Neuronal stem cell (in vitro differentiated cells): Measurements from ENCODE around the gene CNNM4.

Source experiments
- DNase-seq: peaks from one replicate; pipeline ENCODE4 v3.0.0-alpha.2; 2013; ENCODE audit warnings: low spot score
- H2AFZ ChIP-seq: one replicate; pipeline ENCODE4 v1.6.1; 2013; ENCODE audit warnings: mild to moderate bottlenecking, low read length, inconsistent platforms
- H2AK5ac ChIP-seq: 2 replicates; pipeline ENCODE4 v1.6.1; 2013; ENCODE audit warnings: low read depth, mild to moderate bottlenecking, inconsistent platforms, low read length, moderate library complexity, mixed read lengths
- H2BK120ac ChIP-seq: 2 replicates; pipeline ENCODE4 v1.6.1; 2013; ENCODE audit warnings: low read depth, mild to moderate bottlenecking, inconsistent platforms, low read length, moderate library complexity, mixed read lengths
- H2BK12ac ChIP-seq: one replicate; pipeline ENCODE4 v1.6.1; 2013; ENCODE audit warnings: low read length, inconsistent platforms
- H2BK15ac ChIP-seq: 2 replicates; pipeline ENCODE4 v1.6.1; 2013; ENCODE audit warnings: mild to moderate bottlenecking, low read length, inconsistent platforms, mixed read lengths
- H2BK5ac ChIP-seq: one replicate; pipeline ENCODE4 v1.6.1; 2013; ENCODE audit warnings: inconsistent platforms, mild to moderate bottlenecking, low read length, moderate library complexity
- H3K14ac ChIP-seq: one replicate; pipeline ENCODE4 v1.6.1; 2013; ENCODE audit warnings: low read length, inconsistent platforms
- H3K18ac ChIP-seq: 2 replicates; pipeline ENCODE4 v1.6.1; 2013; ENCODE audit warnings: low read length, inconsistent platforms
- H3K23ac ChIP-seq: 2 replicates; pipeline ENCODE4 v1.6.1; 2013; ENCODE audit warnings: low read depth, mild to moderate bottlenecking, mixed read lengths, low read length, inconsistent platforms; ENCODE audit not compliant: poor library complexity
- H3K27ac ChIP-seq: replicated peaks from 3 replicates; pipeline ENCODE4 v1.5.1; 2013; ENCODE audit warnings: low read length, inconsistent platforms
- H3K27me3 ChIP-seq, 3 experiments: 2 replicates each; pipeline ENCODE4 v1.6.1; 2013; ENCODE audit warnings: low read length in 3 of 3, mild to moderate bottlenecking in 2 of 3, inconsistent platforms in 1 of 3, low read depth in 1 of 3, mixed read lengths in 1 of 3, moderate library complexity in 1 of 3; ENCODE audit not compliant: control insufficient read depth in 3 of 3, insufficient read depth in 3 of 3
- H3K36me3 ChIP-seq, 2 donors: replicated peaks in 1 of 2; 2 replicates each; pipeline ENCODE4 v1.6.1; 2013; ENCODE audit warnings: low read length in 2 of 2; ENCODE audit not compliant: control insufficient read depth in 2 of 2, insufficient read depth in 2 of 2
- H3K4ac ChIP-seq: 2 replicates; pipeline ENCODE4 v1.6.1; 2013; ENCODE audit warnings: inconsistent platforms, mild to moderate bottlenecking, low read length, moderate library complexity
- H3K4me1 ChIP-seq, 2 donors: 1 replicate in 1 of 2; 2 replicates in 1 of 2; pipeline ENCODE4 v1.6.1; 2013; ENCODE audit warnings: low read length in 2 of 2, low read depth in 1 of 2; ENCODE audit not compliant: control insufficient read depth in 2 of 2, insufficient read depth in 1 of 2
- H3K4me2 ChIP-seq: one replicate; pipeline ENCODE4 v1.6.1; 2013; ENCODE audit warnings: mild to moderate bottlenecking, low read length, inconsistent platforms; ENCODE audit not compliant: insufficient read depth, poor library complexity, severe bottlenecking
- H3K4me3 ChIP-seq, 2 donors: 2 replicates each; pipeline ENCODE4 v1.5.1; 2013; ENCODE audit warnings: low read length in 2 of 2, mild to moderate bottlenecking in 2 of 2, inconsistent platforms in 1 of 2, moderate library complexity in 1 of 2
- H3K79me1 ChIP-seq: one replicate; pipeline ENCODE4 v1.6.1; 2013; ENCODE audit warnings: low read depth, mild to moderate bottlenecking, inconsistent platforms, low read length, moderate library complexity
- H3K9ac ChIP-seq: one replicate; pipeline ENCODE4 v1.6.1; 2013; ENCODE audit warnings: mild to moderate bottlenecking, low read depth, low read length, inconsistent platforms; ENCODE audit not compliant: poor library complexity
- H3K9me3 ChIP-seq, 2 donors: replicated peaks in 1 of 2; 2 replicates each; pipeline versions ENCODE3 to v1.6.1; 2013; ENCODE audit warnings: low read length in 2 of 2, mild to moderate bottlenecking in 2 of 2, inconsistent platforms in 1 of 2, low read depth in 1 of 2, mixed read lengths in 1 of 2, moderate library complexity in 1 of 2; ENCODE audit not compliant: control insufficient read depth in 2 of 2, insufficient read depth in 1 of 2
- H4K8ac ChIP-seq: one replicate; pipeline ENCODE4 v1.6.1; 2013; ENCODE audit warnings: low read depth, mild to moderate bottlenecking, inconsistent platforms, low read length, moderate library complexity
- H4K91ac ChIP-seq: one replicate; pipeline ENCODE4 v1.6.1; 2013; ENCODE audit warnings: low read length, low read depth, mild to moderate bottlenecking, inconsistent platforms; ENCODE audit not compliant: poor library complexity
- WGBS, 2 donors: extraction: QIAGEN DNeasy Blood & Tissue Kit; methylation state at CpG; one replicate each; pipeline ENCODE4 v1.1.7; 2013; ENCODE audit warnings: missing lambda C conversion rate in 2 of 2, mixed read lengths in 1 of 2; ENCODE audit not compliant: insufficient read length in 2 of 2, insufficient replicate concordance in 1 of 2; ENCODE audit errors: extremely low coverage in 2 of 2; 5-methylcytosine and 5-hydroxymethylcytosine counted together

CNNM4 gene

GRCh38 chr2:96843538-96844268, 83.0 kb downstream of the CNNM4 start, which contains the start of gene ANKRD23:
ANKRD23 (minus strand) TSS chr2:96844021; CDS start chr2:96843992, 29 bp downstream.
- no peak within 1 kb of the TSS for H3K14ac ChIP-seq
- peaks cover 15 to 38% of the 10 kb centered on the region in 2 donors for H3K36me3 ChIP-seq
- WGBS, 2 donors: no CpG with 5 or more reads among the region's 14 CpGs

GRCh38 chr2:96844405-96844808, 83.7 kb downstream of the CNNM4 start:
- no peak overlapping the region for H2AFZ ChIP-seq
- no peak overlapping the region for H2BK12ac ChIP-seq
- H3K27ac ChIP-seq: no peak overlapping the region
- H3K14ac ChIP-seq: no peak overlapping the region
- H3K36me3 ChIP-seq: peaks cover 16 to 37% of the 10 kb centered on the region in 2 donors
- H3K18ac ChIP-seq: no peak overlapping the region
- H3K27me3 ChIP-seq: no peaks in the 10 kb centered on the region
- H3K9ac ChIP-seq: no peak overlapping the region
- H3K9me3 ChIP-seq: no peaks in the 10 kb centered on the region
- no peak for DNase-seq
- H3K4me1 ChIP-seq: peaks cover 1 to 8% of the 10 kb centered on the region in 2 donors
- no CpG with 5 or more reads among the region's 17 CpGs for WGBS, 2 donors
- H2AK5ac ChIP-seq: no peak overlapping the region
- H3K79me1 ChIP-seq: peaks cover 2% of the 10 kb centered on the region
- H2BK5ac ChIP-seq: no peak overlapping the region
- no peak overlapping the region for H2BK120ac ChIP-seq
- no peak overlapping the region for H4K91ac ChIP-seq
- H3K4me3 ChIP-seq: no peak overlapping the region
- peak overlapping the region; percentile 29 for H3K23ac ChIP-seq
- H4K8ac ChIP-seq: no peak overlapping the region
- H3K4me2 ChIP-seq: no peak overlapping the region
- H3K4ac ChIP-seq: no peak overlapping the region
- H2BK15ac ChIP-seq: no peak overlapping the region

More at GRCh38 chr2:96843538-96844268, 83.0 kb downstream of the CNNM4 start, which contains the start of gene ANKRD23:
- Histone ChIP-seq H3K27me3 (no peaks in the 10 kb centered on the region), H3K4me2 (no peak within 1 kb of the TSS), H3K18ac (no peak within 1 kb of the TSS), H3K27ac (no peak within 1 kb of the TSS), H2BK15ac (no peak within 1 kb of the TSS), H2BK120ac (no peak within 1 kb of the TSS), H2BK5ac (no peak within 1 kb of the TSS), H3K4me3 (no peak within 1 kb of the TSS), H3K9me3 (no peaks in the 10 kb centered on the region), H2BK12ac (no peak within 1 kb of the TSS), H4K91ac (no peak within 1 kb of the TSS), H3K4me1 (peaks cover 0 to 6% of the 10 kb centered on the region in 2 donors), H3K4ac (no peak within 1 kb of the TSS), H2AK5ac (no peak within 1 kb of the TSS), H3K23ac (peak within 1 kb of the TSS; percentile 29), H4K8ac (no peak within 1 kb of the TSS), H2AFZ (no peak within 1 kb of the TSS), H3K9ac (no peak within 1 kb of the TSS), H3K79me1 (peaks cover 2% of the 10 kb centered on the region)
- DNase-seq: no peak

GRCh38 chr2:96846825-96847224, 86.1 kb downstream of the CNNM4 start:
- H3K4me1 ChIP-seq: peaks cover 1 to 8% of the 10 kb centered on the region in 2 donors
- no peak for DNase-seq
- H3K18ac ChIP-seq: no peak overlapping the region
- no peak overlapping the region for H3K4ac ChIP-seq
- H3K36me3 ChIP-seq: peaks cover 17 to 45% of the 10 kb centered on the region in 2 donors
- H3K9me3 ChIP-seq: no peaks in the 10 kb centered on the region
- H3K4me2 ChIP-seq: no peak overlapping the region
- H2BK15ac ChIP-seq: no peak overlapping the region
- no peak overlapping the region for H3K9ac ChIP-seq
- peaks cover 4% of the 10 kb centered on the region for H3K79me1 ChIP-seq
- no peak overlapping the region for H2BK12ac ChIP-seq
- no peak overlapping the region for H3K4me3 ChIP-seq
- no peak overlapping the region for H3K27ac ChIP-seq
- H3K23ac ChIP-seq: no peak overlapping the region
- H4K91ac ChIP-seq: no peak overlapping the region
- H2AFZ ChIP-seq: no peak overlapping the region
- H2AK5ac ChIP-seq: no peak overlapping the region
- H2BK5ac ChIP-seq: no peak overlapping the region
- H2BK120ac ChIP-seq: no peak overlapping the region
- no peaks in the 10 kb centered on the region for H3K27me3 ChIP-seq
- WGBS, 2 donors: no CpG with 5 or more reads among the region's 5 CpGs
- no peak overlapping the region for H3K14ac ChIP-seq
- no peak overlapping the region for H4K8ac ChIP-seq

DNA sequence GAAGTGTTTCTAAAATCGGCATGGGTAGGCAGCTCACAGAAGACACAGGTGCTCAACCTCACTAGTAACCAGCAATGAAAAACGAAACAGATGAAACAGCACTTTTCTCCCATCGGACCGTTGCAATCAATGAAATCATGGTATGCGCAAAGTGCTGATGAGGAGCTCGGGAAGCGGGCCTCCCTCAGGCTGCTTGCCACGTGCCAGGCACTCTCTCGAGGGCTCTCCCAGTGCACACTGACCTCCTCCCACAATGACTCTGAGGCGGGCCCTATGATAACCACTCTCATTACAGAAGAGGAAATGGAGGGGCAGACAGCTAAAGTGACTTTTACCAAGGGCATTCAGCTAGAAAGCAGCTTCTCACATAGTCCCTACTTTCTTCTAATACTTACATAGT, 86.9 kb downstream of the CNNM4 start:
- no peak overlapping the region for H2BK120ac ChIP-seq
- no CpG with 5 or more reads among the region's 10 CpGs for WGBS, 2 donors
- H2BK12ac ChIP-seq: no peak overlapping the region
- H3K27ac ChIP-seq: no peak overlapping the region
- H3K79me1 ChIP-seq: peaks cover 3% of the 10 kb centered on the region
- no peak overlapping the region for H4K8ac ChIP-seq
- no peaks in the 10 kb centered on the region for H3K9me3 ChIP-seq
- no peak overlapping the region for H2BK15ac ChIP-seq
- H2AFZ ChIP-seq: no peak overlapping the region
- no peak overlapping the region for H3K4me2 ChIP-seq
- peaks cover 1 to 8% of the 10 kb centered on the region in 2 donors for H3K4me1 ChIP-seq
- no peak overlapping the region for H3K4ac ChIP-seq
- DNase-seq: no peak
- H3K27me3 ChIP-seq: no peaks in the 10 kb centered on the region
- no peak overlapping the region for H3K9ac ChIP-seq
- no peak overlapping the region for H3K23ac ChIP-seq
- no peak overlapping the region for H3K14ac ChIP-seq
- peaks cover 19 to 52% of the 10 kb centered on the region in 2 donors for H3K36me3 ChIP-seq
- no peak overlapping the region for H2BK5ac ChIP-seq
- no peak overlapping the region for H3K18ac ChIP-seq
- H4K91ac ChIP-seq: no peak overlapping the region
- no peak overlapping the region for H3K4me3 ChIP-seq
- H2AK5ac ChIP-seq: no peak overlapping the region
